ENCODE results near the gene PNLDC1.
"Not testable (repeated sequence)": the region's sequence is repeated elsewhere in the genome, so short reads cannot be mapped to it uniquely, and the experiment has no call there.

- TF ChIP-seq EP300 (conservative IDR thresholded peaks at IDR 0.05; ENCODE audit: poor library complexity, severe bottlenecking); SMC3 (conservative IDR thresholded peaks at IDR 0.05; ENCODE audit: poor library complexity); RAD21 (conservative IDR thresholded peaks at IDR 0.05); POLR2AphosphoS5 (IDR thresholded peaks at IDR 0.05); EZH2 (IDR thresholded peaks at IDR 0.05; ENCODE audit: borderline replicate concordance, insufficient read depth, low read length, poor library complexity, severe bottlenecking): not testable (repeated sequence)
- TF ChIP-seq, protein P1, sequence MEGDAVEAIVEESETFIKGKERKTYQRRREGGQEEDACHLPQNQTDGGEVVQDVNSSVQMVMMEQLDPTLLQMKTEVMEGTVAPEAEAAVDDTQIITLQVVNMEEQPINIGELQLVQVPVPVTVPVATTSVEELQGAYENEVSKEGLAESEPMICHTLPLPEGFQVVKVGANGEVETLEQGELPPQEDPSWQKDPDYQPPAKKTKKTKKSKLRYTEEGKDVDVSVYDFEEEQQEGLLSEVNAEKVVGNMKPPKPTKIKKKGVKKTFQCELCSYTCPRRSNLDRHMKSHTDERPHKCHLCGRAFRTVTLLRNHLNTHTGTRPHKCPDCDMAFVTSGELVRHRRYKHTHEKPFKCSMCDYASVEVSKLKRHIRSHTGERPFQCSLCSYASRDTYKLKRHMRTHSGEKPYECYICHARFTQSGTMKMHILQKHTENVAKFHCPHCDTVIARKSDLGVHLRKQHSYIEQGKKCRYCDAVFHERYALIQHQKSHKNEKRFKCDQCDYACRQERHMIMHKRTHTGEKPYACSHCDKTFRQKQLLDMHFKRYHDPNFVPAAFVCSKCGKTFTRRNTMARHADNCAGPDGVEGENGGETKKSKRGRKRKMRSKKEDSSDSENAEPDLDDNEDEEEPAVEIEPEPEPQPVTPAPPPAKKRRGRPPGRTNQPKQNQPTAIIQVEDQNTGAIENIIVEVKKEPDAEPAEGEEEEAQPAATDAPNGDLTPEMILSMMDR (IDR thresholded peaks at IDR 0.05; ENCODE audit: poor library complexity, severe bottlenecking), result not testable (repeated sequence)
These were observed 5.1 kb upstream of the PNLDC1 start for GRCh38 chr6:159794976-159795375.

Measured in neural cell (in vitro differentiated cells).